CD14-positive monocyte (primary cell): ENCODE data around the gene RGMA. TPM values are rescaled to one million over a fixed set of nuclear protein-coding genes. Genes with fewer than 3 reads are reported as not detected.

Experiments used
- DNase-seq, 3 donors: peaks; one replicate each; pipeline ENCODE4 v3.0.0-alpha.2; 2011 to 2022
- H2AFZ ChIP-seq: 2 replicates; pipeline ENCODE4 v1.6.0; 2012; ENCODE audit warnings: mild to moderate bottlenecking, low read depth, low read length, inconsistent platforms; ENCODE audit not compliant: insufficient read depth, poor library complexity, severe bottlenecking
- H3K27ac ChIP-seq, 2 donors: 1 replicate in 1 of 2; 2 replicates in 1 of 2; pipeline ENCODE4 v1.5.1; 2012 to 2013; ENCODE audit warnings: low read length in 2 of 2, control low read depth in 1 of 2, inconsistent platforms in 1 of 2, low read depth in 1 of 2, mild to moderate bottlenecking in 1 of 2
- H3K27me3 ChIP-seq, 2 donors: one replicate each; pipeline versions ENCODE4 v1.6.0 to v1.6.1; 2011 to 2013; ENCODE audit warnings: low read length in 2 of 2; ENCODE audit not compliant: control insufficient read depth in 2 of 2, insufficient read depth in 2 of 2
- H3K36me3 ChIP-seq, 2 donors: replicated peaks in 1 of 2; 1 replicate in 1 of 2; 2 replicates in 1 of 2; pipeline versions ENCODE4 v1.5.1 to v1.6.1; 2012 to 2013; ENCODE audit warnings: low read length in 2 of 2, control low read depth in 1 of 2, inconsistent platforms in 1 of 2, mild to moderate bottlenecking in 1 of 2; ENCODE audit not compliant: insufficient read depth in 2 of 2, control insufficient read depth in 1 of 2
- H3K4me1 ChIP-seq, 2 donors: 1 replicate in 1 of 2; 2 replicates in 1 of 2; pipeline versions ENCODE4 v1.5.1 to v1.6.1; 2012 to 2013; ENCODE audit warnings: low read length in 2 of 2, control low read depth in 1 of 2, inconsistent platforms in 1 of 2, mild to moderate bottlenecking in 1 of 2, moderate library complexity in 1 of 2; ENCODE audit not compliant: insufficient read depth in 2 of 2, control insufficient read depth in 1 of 2
- H3K4me2 ChIP-seq: replicated peaks from 2 replicates; pipeline ENCODE3; 2012; ENCODE audit warnings: low read length, moderate library complexity, mild to moderate bottlenecking; ENCODE audit not compliant: poor library complexity, severe bottlenecking; ENCODE audit errors: extremely low read depth
- H3K4me3 ChIP-seq, 3 experiments: fragments of 200-600 bp in 1 of 3; sonication (generic) in 1 of 3; replicated peaks in 1 of 3; 1 replicate in 2 of 3; 2 replicates in 1 of 3; pipeline ENCODE4 v1.5.1; 2011 to 2013; ENCODE audit warnings: low read length in 3 of 3, mild to moderate bottlenecking in 3 of 3, control low read depth in 2 of 3, low read depth in 2 of 3, inconsistent platforms in 1 of 3, moderate library complexity in 1 of 3
- H3K79me2 ChIP-seq: 2 replicates; pipeline ENCODE4 v1.6.0; 2012; ENCODE audit warnings: mild to moderate bottlenecking, control low read depth, inconsistent platforms, low read length, moderate library complexity; ENCODE audit not compliant: insufficient read depth
- H3K9ac ChIP-seq: 2 replicates; pipeline ENCODE4 v1.6.0; 2017; ENCODE audit warnings: low read length, mild to moderate bottlenecking; ENCODE audit not compliant: insufficient read depth, poor library complexity, severe bottlenecking
- H3K9me3 ChIP-seq, 2 donors: replicated peaks in 1 of 2; 1 replicate in 1 of 2; 2 replicates in 1 of 2; pipeline versions ENCODE4 v1.5.1 to v1.6.1; 2012 to 2013; ENCODE audit warnings: low read length in 2 of 2, control low read depth in 1 of 2; ENCODE audit not compliant: control insufficient read depth in 1 of 2, insufficient read depth in 1 of 2
- H4K20me1 ChIP-seq: 2 replicates; pipeline ENCODE4 v1.6.0; 2012; ENCODE audit warnings: mild to moderate bottlenecking, low read length, control low read depth, moderate library complexity; ENCODE audit not compliant: insufficient read depth
- H3K27ac Mint-ChIP-seq, 7 donors: one replicate each; pipeline ENCODE4 v1.8.0; 2020; ENCODE audit warnings: mild to moderate bottlenecking in 7 of 7, mixed read lengths in 7 of 7, moderate library complexity in 6 of 7, inconsistent platforms in 2 of 7
- H3K27me3 Mint-ChIP-seq, 3 donors: one replicate each; pipeline ENCODE4 v1.8.0; 2021 to 2022; ENCODE audit warnings: low read depth in 3 of 3, mild to moderate bottlenecking in 3 of 3, mixed read lengths in 3 of 3, moderate library complexity in 3 of 3, inconsistent platforms in 1 of 3
- H3K36me3 Mint-ChIP-seq, 2 donors: one replicate each; pipeline ENCODE4 v1.8.0; 2020; ENCODE audit warnings: mixed read lengths in 2 of 2, inconsistent platforms in 1 of 2, mild to moderate bottlenecking in 1 of 2
- H3K4me1 Mint-ChIP-seq: one replicate; pipeline ENCODE4 v1.8.0; 2020; ENCODE audit warnings: mild to moderate bottlenecking, mixed read lengths
- H3K4me3 Mint-ChIP-seq, 2 donors: one replicate each; pipeline ENCODE4 v1.8.0; 2020; ENCODE audit warnings: mild to moderate bottlenecking in 2 of 2, mixed read lengths in 2 of 2, moderate library complexity in 1 of 2
- H3K9me3 Mint-ChIP-seq, 7 donors: one replicate each; pipeline ENCODE4 v1.8.0; 2020 to 2022; ENCODE audit warnings: mixed read lengths in 7 of 7, mild to moderate bottlenecking in 6 of 7, moderate library complexity in 6 of 7, inconsistent platforms in 2 of 7
- CTCF ChIP-seq: fragments of 200-600 bp; IDR thresholded peaks from one replicate; pipeline ENCODE4 v1.8.0; 2022; ENCODE audit warnings: antibody characterized with exemption, mild to moderate bottlenecking
- WGBS: methylation state at CpG from one replicate; pipeline ENCODE4 v1.1.5; 2013; ENCODE audit warnings: missing lambda C conversion rate; ENCODE audit not compliant: insufficient coverage; 5-methylcytosine and 5-hydroxymethylcytosine counted together
- intact Hi-C, 2 donors: fragments of 100-400 bp; cut with micrococcal nuclease; formaldehyde crosslinking; loops; one replicate each; pipeline versions ENCODE4 v1.15.0 to v1.15.1; 2023
- polyA plus RNA-seq, 3 donors: library from polyadenylated mRNA; depleted of rRNA in 1 of 3; unstranded in 2 of 3; stranded (reverse) in 1 of 3; fragments of 300-500 nt in 2 of 3; fragments of >200 nt in 1 of 3; fragmentation: Illumina TruSeq in 2 of 3; gene quantifications; 1 replicate in 2 of 3; 2 replicates in 1 of 3; pipeline ENCODE4 v1.2.3, GENCODE V29; 2012 to 2021

Gene RGMA
- polyA plus RNA-seq, 3 donors: 0.07 to 0.35 (median 0.08) TPM

- Histone ChIP-seq H3K27ac (no peak overlapping the region), H3K4me3 (no peak overlapping the region), H3K79me2 (no peaks in the 10 kb centered on the region), H3K4me1 (no peaks in the 10 kb centered on the region), H3K9me3 (no peaks in the 10 kb centered on the region), H2AFZ (no peak overlapping the region), H4K20me1 (no peaks in the 10 kb centered on the region), H3K4me2 (no peak overlapping the region), H3K27me3 (no peaks in the 10 kb centered on the region), H3K9ac (no peak overlapping the region), H3K36me3 (no peaks in the 10 kb centered on the region)
- H3K27me3 Mint-ChIP-seq: peaks cover 9 to 18% (median 16%) of the 10 kb centered on the region in 3 donors
- no peaks in the 10 kb centered on the region for H3K36me3 Mint-ChIP-seq
- no peak for TF ChIP-seq CTCF
- no peaks in the 10 kb centered on the region for H3K9me3 Mint-ChIP-seq
- no peak for DNase-seq
- WGBS: 93% methylated on average over 16 of the region's 19 CpGs
- H3K4me1 Mint-ChIP-seq: peaks cover 11% of the 10 kb centered on the region
- H3K4me3 Mint-ChIP-seq: no peak overlapping the region
- intact Hi-C loops: no loop called here
- no peak overlapping the region for H3K27ac Mint-ChIP-seq
These were observed 28.4 kb downstream of the RGMA start for GRCh38 chr15:93060336-93061248.

- Mint-ChIP-seq H3K9me3 (no peaks in the 10 kb centered on the region), H3K36me3 (no peaks in the 10 kb centered on the region), H3K27me3 (peaks cover 9 to 22% (median 16%) of the 10 kb centered on the region in 3 donors), H3K4me3 (no peak overlapping the region), H3K27ac (no peak overlapping the region), H3K4me1 (peaks cover 11% of the 10 kb centered on the region)
- Histone ChIP-seq H3K4me2 (no peak overlapping the region), H3K9ac (no peak overlapping the region), H4K20me1 (no peaks in the 10 kb centered on the region), H3K36me3 (no peaks in the 10 kb centered on the region), H3K9me3 (no peaks in the 10 kb centered on the region), H3K4me3 (no peak overlapping the region), H3K79me2 (no peaks in the 10 kb centered on the region), H2AFZ (no peak overlapping the region), H3K4me1 (no peaks in the 10 kb centered on the region), H3K27ac (no peak overlapping the region), H3K27me3 (no peaks in the 10 kb centered on the region)
- no peak for TF ChIP-seq CTCF
- intact Hi-C loops: no loop called here
- 96% methylated on average over 4 of the region's 8 CpGs for WGBS
- no peak for DNase-seq
These were observed 29.6 kb downstream of the RGMA start for GRCh38 chr15:93059442-93059841.
